Uterus (tissue), 2 donors: Measurements from ENCODE around the gene CTDNEP1.

Experiments
- CTCF ChIP-seq, 4 experiments: fragments of 200-600 bp in 2 of 4; fragments of 450-650 bp in 2 of 4; sonication (generic) in 2 of 4; IDR thresholded peaks; one replicate each; pipeline ENCODE4 v1.5.1; 2016 to 2019; ENCODE audit warnings: antibody characterized with exemption in 4 of 4, mild to moderate bottlenecking in 2 of 4, moderate library complexity in 1 of 4
- POLR2A ChIP-seq, 2 donors: fragments of 450-650 bp; IDR thresholded peaks; one replicate each; pipeline ENCODE4 v1.6.1; 2016; ENCODE audit warnings: antibody characterized with exemption in 2 of 2, mild to moderate bottlenecking in 1 of 2, moderate library complexity in 1 of 2

- TF ChIP-seq CTCF (IDR thresholded peaks at IDR 0.05): no peak
- no peak for TF ChIP-seq POLR2A (IDR thresholded peaks at IDR 0.05)
Measured at GRCh38 chr17:7229504-7229903, 22.0 kb downstream of the CTDNEP1 start.
